ENCODE measurements around the gene PLPPR1. TPM values are rescaled to one million over a fixed set of nuclear protein-coding genes. Genes with fewer than 3 reads are reported as not detected.

The PLPPR1 gene
- total RNA-seq = not detected

DNA sequence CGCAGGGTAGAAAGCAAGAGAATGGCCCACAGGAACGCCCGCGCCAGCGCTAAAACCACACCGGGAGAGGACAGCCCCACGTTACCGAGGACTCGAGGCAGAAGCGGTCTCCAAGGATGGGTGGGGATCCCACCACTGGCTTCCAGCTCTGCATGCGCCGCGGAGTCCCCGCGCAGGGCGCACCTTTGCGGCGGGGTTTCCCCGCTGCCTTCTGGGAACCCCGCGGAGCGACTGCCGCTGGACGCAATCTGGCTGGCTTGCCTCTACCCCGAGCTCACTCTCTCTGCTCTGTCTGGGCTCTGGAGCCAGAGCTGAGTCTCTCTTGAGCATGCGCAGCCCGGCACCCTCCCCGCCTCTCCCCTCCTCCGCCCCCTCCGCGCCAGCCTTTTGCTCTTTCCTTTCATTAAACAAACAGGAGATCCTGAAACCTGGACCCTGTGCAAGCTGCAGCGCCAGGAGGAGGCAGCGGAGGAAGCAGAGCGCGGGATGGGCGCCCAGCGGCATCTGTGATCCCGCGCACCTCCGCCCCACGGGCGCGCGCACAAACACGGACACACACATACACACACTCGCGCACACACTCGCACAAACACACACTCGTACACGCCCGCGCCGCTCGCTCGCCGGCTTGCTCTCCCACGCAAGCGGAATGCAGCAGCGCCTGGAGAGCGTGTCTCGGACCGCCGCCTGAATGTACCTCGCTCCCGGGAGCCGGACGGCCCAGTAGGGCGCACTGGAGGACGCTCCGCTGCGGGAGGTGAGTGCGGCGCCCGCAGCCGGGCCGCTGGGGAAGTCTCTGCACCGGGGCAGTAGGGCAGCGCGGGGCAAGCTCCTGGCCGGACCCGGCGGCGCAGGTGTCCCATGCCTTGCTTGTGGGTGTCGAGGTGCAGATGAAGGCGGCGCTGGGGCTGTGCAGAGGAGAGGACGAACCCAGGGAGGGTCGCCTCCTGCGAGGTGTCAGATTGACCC, at the start of gene PLPPR1:
Gene PLPPR1, plus strand, starts transcription at position 382 of the 969 bp plus-strand sequence.
- DNase-seq (ENCODE audit: low read depth in 2 of 3, low spot score in 2 of 3) = no peak

DNA sequence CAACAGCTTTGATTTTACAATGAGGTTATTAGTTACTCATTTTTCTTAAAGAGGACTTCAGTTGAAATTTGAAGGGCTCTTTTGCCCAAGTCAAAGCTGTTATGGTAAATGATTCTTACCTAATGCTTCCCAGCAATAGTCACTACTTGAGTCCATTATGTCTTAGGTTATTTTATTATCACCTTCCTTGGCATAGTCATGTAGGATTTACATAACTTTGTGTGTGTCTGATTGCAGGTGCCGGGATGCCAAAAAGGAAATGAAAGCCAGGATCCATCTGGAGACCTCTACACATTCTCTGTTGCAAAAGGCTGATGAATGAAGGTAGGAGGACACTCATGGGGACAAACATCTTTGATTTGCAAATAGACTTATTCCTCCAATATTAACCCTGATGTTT, 38.8 kb upstream of the PLPPR1 start:
- no peak for DNase-seq (ENCODE audit: low read depth in 2 of 3, low spot score in 2 of 3)

DNA sequence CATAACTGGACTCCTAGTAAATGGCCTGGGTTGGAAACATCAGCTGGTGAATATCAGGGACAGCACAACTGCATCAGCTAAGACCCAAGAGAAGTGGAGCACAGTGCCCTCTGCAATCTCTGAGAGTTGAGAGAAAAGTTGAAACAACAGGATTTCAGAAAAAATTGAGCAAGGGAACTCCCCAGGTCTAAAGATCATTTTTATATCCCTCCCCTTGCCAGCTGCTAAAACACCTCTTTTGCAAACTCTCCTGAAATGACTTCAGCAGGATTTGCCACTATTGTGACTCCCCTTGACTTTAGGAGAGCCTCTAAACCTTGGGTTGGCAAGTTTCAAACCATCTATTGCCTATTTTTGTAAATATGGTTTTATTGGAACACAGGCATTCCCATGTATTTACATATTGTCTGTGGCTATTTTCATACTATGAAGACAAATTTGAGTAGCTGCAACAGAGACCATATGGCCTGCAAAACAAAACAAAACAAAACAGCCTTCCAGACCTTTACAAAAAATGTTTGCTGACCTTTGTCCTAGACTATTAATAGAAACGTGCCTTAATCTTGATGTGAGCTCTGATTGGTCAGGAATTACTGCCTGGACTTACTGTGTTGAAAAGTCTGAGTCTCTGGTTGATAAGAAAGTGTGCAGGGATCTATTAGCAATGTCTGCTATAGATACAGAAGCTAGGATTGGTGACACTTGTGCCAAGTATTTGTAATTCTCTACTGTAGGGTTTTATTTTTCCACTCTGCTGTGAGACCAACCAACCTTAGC, 37.7 kb upstream of the PLPPR1 start:
- no peak for DNase-seq (ENCODE audit: low read depth in 2 of 3, low spot score in 2 of 3)

DNA sequence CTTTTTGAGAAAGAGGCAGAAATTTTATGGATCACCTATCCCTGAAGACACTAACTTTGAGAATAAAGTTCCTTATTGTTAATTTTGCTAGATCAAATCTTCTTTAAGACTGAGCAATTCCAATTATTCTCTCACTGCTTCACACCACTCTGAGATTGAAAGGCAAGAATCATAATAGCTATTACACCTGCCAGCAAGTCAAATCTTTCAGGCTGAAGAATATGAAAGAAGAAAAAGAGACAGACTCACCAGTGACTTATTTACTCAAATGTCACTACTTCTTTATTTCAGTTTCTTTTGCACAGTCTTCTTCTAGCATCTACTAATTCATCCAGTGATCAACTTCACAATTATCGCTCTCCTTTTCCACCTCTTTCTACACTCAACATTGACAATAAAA, 35.9 kb upstream of the PLPPR1 start:
- no peak for DNase-seq (ENCODE audit: low read depth in 2 of 3, low spot score in 2 of 3)

DNA sequence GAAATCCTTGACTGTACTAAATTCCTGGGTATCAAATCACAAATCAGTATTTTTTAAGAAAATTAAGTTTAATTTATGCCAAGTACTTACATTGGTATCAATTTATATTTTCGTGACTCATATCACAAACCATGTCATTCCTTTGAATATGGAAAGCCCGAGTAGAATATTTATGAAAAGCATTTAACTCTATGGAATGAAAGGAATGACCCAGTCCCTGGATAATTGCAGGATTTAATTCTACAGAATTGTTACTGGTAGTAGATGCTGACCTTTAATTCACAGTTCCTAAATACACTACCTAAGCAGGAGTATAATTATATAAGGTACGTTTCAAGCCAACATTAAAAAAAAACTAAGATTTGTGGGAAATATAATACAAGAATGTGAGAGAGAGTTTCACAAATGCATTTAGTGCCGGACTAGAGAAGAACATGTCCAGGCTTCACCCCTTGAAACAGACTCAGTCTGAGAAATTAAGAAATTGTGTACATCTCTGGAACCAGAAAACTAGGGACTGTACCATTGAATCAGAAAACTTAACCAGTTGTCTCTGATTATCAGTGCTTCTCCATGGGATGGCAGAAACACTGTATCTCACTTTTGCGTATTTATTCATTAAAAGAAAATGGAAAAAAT, 28.5 kb upstream of the PLPPR1 start:
- no peak for DNase-seq (ENCODE audit: low read depth in 2 of 3, low spot score in 2 of 3)

DNA sequence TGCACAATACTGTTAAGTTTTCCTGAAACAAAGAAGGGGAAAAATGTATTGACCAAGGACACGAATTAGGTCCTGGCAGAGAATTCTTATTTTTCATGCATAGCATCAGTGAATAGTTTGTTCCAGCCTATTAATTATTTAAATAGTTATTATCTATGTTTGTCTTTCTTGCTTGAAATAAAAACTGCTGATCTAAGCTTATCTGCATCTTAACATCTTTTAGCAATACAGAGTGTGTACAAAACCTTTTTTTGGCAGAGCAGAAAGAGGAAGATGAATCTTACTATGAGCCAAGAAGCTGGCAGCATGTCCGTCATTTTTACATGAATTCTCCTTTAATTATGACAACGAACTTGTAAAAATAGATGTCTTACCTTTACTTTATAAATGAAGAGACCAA, 23.3 kb upstream of the PLPPR1 start:
- no peak for DNase-seq (ENCODE audit: low read depth in 2 of 3, low spot score in 2 of 3)

DNA sequence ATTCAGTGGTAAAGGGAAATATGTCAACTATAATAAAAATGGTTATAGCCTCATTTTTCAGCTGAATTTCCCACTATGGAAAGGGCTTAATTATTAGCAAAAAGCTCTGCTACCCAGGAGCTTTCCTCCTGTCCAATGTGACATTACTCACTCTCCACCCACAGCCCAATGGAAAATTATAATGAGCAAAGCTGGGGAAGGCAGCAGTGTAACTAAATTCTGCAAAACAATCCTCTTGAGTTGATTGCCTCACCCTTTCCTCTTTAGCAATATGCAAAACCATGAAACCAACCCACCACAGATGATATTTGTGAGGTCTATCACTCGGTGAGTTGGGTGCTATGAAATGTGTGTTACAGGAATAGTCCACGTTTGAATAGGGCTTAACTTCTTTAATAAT, 14.0 kb upstream of the PLPPR1 start:
- DNase-seq (ENCODE audit: low read depth in 2 of 3, low spot score in 2 of 3) = no peak

DNA sequence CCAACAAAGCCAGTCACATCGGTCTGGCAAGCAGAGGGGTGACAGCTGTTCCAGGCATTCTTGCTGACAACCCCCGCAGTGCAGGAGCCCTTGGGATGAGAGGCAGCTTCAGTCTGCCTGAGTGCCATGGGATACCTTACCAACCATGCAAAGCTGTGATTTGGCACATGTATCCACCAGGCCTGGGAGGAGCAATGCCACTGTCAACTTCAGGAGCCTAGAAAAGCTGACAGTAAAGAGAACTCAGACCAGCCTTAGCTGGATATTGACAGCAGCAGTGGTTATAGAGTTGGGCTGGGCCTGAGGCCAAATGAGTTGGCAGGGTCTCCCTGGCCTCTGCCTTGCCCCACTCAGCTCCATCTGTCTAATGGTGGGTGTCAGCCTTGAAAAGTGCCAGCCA, 10.1 kb upstream of the PLPPR1 start:
- DNase-seq (ENCODE audit: low read depth in 2 of 3, low spot score in 2 of 3) = no peak

DNA sequence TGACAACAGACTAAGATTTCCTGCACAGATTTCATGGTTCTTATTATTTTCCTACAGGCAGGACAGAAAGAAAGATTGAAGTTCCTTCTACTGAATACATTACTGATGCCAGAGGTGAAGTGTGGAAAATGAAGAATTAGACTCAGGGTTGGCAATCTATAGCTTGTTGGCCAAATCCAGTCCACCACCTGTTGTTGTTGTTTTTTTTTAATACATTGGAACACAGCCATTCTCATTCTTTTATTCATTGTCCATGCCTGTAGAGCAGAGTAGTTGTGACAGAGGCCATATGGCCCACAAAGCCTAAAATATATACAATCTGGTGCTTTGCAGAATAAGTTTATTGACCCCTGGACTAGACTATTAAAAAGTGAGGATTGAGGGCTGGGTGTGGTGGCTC, 5.8 kb upstream of the PLPPR1 start:
- no peak for DNase-seq (ENCODE audit: low read depth in 2 of 3, low spot score in 2 of 3)

DNA sequence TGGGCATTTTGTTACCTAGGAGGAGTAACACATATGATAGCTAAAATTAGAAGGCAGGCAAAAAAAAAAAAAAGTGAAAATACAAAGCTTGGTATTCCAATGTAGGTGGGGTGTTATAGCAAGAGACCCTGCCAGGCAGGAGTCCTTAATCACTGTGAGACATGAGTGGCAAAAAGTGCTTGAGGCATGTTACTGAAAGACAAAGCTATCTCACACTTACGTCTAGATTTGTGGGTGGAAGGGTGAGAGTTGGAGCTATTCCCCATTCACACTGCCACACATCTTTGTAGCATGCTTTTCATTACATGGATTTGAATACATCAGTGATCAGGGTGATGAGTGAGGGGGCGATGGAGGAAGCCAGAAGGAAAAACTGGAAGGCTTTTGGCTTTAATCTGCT, 2.6 kb upstream of the PLPPR1 start:
- no peak for DNase-seq (ENCODE audit: low read depth in 2 of 3, low spot score in 2 of 3)

DNA sequence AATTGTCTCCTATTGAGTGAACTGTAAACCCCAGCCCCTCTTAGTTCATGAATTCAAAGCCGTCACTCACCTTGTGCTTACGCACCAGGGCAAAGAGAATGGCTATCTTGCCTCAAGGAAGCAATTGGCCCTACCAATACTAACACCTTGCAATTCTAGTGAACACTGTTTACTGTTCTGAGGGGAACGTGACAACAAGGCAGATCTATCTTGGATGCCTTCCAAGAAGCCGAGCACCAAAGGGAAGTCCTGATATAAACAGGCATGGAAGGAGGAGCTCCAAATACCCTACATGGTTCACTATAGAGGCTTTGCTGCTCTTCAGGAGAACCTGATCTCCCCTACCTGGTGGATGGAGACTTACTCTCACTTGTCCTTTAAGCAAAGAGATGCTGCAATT, 1.7 kb upstream of the PLPPR1 start:
- DNase-seq (ENCODE audit: low read depth in 2 of 3, low spot score in 2 of 3) = no peak

DNA sequence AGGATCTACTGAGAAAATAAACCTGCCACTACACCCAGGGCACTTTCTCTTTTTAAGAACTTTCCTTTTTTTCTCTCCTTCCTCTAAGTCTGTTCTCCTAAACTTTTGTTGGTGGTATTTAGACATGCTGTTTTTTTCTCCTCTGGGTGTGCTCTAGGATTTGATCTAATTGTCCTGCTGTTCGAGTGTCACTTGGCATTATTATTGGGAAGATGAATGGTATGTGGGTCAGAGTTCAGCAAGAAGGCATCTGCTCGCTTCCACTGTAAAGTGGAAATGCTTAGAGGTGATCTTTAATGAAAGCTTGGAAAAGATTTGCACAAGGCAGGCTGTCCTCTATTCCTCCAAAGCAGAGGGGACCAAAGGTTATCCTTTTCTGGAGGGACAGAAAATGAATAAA, 1.3 kb upstream of the PLPPR1 start:
- DNase-seq (ENCODE audit: low read depth in 2 of 3, low spot score in 2 of 3) = no peak

DNA sequence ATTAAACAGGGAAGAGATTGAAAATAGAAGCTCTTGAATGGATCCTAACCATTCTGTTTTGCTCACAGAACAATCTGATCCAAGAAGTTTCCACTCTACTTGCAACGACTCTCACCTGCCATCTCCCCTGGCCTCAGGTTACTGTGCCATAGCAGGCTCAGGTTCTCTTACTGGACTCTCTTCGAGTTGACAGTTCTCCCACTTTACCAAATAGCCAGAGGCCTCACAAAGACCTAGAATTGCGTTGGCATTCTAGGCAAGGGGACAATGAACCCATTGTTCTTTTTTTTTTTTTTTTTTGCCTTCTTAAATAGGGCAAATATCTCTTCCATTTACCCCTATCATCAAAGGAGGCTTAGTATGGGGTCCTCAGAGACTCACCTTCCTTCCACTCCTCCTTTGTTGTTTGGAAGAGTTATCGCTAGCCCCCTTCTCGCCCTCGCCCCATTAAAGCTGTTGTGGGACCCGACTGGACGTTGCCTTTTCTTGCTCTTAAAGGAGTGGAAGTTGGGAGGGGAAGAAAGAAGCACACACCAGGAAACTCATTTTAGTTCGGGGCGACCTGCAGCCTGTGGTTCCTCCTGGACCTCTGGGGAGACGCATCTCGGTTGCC, 688 bp upstream of the PLPPR1 start:
- no peak for DNase-seq (ENCODE audit: low read depth in 2 of 3, low spot score in 2 of 3)

DNA sequence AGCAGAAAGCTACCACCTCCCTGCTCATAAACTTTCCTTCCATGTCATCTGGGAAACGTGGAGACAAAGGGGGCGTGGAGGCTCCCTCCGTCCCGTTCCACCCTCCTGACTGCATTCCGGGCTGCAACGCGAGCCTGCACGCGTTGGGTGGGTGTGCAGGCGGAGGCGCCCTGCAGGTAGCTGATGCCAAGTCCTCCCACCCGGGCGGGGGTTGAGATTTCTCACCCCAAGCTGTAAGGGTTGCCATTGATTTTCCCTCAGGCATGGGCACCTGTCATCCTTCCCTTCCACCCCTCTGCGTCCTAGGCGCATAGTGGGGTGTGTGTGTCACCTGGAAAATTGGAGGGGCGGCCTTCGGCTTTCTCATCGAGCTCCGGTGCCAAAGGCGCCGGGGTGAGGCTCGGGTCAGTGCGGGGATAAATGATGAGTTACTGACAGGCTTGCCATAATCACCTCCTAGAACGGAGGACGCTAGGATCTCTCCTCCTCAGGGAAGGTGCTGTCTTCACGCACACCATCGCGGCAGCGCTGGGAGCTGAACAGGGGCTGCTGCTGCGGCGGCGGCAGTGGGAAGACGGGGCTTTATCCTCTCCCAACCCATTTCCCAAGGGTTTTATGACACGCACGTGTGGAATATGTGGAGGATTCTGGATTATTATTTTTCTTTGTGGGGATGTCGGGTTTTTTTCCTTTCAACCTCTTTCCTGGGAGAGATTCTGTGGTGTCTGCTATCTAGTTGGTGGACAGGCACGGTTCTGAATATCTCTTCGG, 973 bp downstream of the PLPPR1 start:
- DNase-seq (ENCODE audit: low read depth in 2 of 3, low spot score in 2 of 3) = no peak

DNA sequence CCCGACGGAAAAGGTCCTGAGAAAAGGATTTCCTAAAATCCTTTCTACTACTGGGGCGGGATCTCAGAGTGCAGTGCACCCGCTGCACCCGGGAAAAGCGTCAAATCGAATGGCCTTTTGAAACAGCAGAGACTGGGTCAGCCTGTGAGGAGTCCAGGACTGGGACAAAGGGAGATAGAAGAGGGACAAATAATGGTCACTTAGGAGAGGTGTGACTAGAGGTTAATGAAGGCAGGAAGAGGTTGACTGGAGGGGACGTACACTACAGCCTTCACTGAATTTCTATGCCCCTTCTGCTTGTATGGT, 1.5 kb downstream of the PLPPR1 start:
- no peak for DNase-seq (ENCODE audit: low read depth in 2 of 3, low spot score in 2 of 3)

DNA sequence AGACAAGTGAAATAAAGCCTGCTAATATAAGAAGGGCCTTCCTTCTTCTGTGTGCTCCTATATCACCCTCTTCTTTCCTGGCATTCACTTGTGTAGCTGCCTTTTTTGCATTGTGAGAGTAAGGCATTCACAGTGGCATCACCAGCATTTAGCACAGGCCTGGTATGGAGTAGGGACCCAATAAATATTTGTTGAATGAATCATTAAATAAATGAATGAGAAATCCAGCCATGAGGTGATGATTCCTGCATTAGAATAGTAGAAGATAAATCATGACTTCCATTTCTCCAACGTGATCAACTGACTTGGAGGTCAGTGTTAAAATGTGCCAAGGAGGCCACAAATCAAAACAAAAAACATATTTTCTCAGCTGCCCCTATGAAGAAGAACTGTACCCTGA, 3.9 kb downstream of the PLPPR1 start:
- no peak for DNase-seq (ENCODE audit: low read depth in 2 of 3, low spot score in 2 of 3)

DNA sequence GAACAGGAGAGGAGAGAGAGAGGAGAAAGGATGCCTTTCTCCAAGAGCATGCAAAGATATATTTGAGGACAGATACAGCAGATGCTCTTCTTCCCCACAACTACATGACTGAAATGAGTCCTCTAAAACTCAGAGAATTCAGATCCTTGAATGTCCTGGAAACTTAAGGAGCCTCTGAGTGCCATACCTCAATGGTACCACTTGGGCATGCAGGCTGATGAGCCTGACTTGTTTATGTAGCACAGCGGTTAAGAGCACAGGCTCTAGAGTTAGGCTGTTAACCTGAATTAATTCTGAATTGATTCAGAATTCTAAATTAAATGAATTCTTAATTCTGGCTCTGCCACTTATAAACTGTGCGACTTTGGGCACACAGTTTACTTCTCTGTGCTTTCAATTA, 5.7 kb downstream of the PLPPR1 start:
- no peak for DNase-seq (ENCODE audit: low read depth in 2 of 3, low spot score in 2 of 3)

DNA sequence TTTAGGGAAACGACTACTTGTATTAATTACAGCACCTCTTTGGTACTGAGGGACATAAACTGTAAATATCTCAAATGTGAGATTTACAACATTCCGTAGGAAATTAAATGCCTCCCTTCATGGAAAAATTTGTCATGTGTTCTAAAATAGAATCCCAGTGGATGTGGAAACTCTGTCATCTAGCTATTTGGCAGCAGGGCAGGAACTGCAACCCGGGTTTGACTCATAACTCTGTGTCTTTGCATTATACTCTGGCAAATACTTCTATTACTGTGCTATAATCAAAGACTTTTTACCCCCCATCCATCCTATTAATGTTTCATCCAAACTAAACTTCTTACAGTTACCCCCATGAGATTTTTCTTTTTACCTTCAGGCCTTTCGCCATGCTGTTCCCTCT, 6.6 kb downstream of the PLPPR1 start:
- no peak for DNase-seq (ENCODE audit: low read depth in 2 of 3, low spot score in 2 of 3)

DNA sequence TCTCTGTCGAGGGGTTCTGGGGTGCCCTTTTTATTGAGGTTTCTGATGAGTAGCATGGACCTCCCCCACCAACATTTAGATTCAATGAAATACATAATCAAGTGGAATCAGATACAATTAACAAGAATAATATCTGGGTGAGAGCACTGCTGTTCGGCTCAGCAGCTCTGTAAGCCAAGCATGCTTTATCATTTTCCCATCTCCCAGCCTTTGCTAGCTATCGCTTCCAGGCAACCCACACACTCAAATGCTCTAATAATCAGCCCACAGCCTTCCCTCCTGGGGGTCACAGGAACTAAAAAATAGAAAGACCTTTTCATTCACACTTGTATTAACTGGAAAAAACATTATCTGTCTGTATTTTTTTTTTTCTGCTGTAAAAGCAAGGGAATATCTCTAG, 8.9 kb downstream of the PLPPR1 start:
- no peak for DNase-seq (ENCODE audit: low read depth in 2 of 3, low spot score in 2 of 3)

DNA sequence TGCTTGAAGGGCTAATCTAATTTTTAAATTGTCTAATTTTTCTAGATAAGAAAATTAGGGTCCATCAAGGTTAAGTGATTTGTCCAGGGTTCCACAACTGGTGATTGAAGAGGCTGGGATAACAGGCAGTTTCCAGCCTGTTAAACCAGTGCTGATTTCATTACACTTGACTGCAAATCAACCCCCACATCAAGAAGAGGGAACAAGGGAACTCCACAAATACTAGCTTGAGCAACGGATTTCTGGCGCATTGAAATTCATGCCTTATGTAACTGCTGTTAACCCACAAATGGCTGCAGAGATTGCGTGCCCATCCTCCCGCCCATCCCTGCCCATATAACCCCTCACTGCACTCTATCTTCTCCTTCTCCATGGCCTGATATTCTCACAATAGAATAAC, 10.0 kb downstream of the PLPPR1 start:
- no peak for DNase-seq (ENCODE audit: low read depth in 2 of 3, low spot score in 2 of 3)

Data from hematopoietic multipotent progenitor cell (in vitro differentiated cells).